ENCODE data around the gene LRPAP1. TPM values are rescaled to one million over a fixed set of nuclear protein-coding genes. Genes with fewer than 3 reads are reported as not detected.
"Not testable (repeated sequence)": the region's sequence is repeated elsewhere in the genome, so short reads cannot be mapped to it uniquely, and the experiment has no call there.

Gene LRPAP1
- total RNA-seq, 2 donors from 2014 or later, result 157 to 214 TPM

DNA sequence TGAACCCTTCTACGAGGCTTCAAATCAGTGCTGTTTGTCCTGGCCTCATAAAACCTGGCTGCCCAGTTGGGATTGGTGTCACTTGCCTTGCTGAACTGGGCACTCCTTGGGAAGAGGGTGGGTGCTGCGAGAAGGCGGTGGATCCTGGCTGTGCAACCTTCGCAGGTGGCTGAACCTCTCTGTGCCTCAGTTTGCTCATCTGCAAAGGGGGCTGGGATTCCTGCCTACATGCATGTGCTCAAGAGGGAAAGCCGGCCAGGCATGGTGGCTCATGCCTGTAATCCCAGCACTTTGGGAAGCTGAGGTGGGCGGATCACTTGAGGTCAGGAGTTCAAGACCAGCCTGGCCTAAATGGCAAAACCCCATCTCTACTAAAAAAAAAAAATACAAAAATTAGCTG, 17.8 kb upstream of the LRPAP1 start:
- H3K27me3 ChIP-seq; H3K27ac ChIP-seq; H3K36me3 ChIP-seq; DNase-seq; H3K4me1 ChIP-seq; H3K9ac ChIP-seq (ENCODE audit: low read depth in 2 of 2, low read length in 2 of 2); H3K9me3 ChIP-seq; H3K4me3 ChIP-seq; intact Hi-C loops (cut with DNase I): not testable (repeated sequence)

DNA sequence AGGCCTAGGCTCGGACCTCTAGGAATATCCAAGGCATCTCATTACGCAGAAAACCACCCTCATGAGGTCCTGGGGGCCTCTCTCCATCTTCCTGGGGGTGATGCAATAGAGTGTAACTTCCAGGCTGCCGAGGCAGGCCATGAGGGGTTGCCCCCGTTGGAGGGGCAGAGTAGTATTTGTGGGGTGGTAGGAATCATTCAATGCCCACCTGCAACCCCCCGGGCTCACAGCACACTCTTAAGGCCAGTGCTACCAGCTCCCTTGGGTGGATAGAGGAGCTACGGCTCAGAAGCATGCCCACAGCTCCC, 17.4 kb upstream of the LRPAP1 start:
- H3K4me1 ChIP-seq; H3K4me3 ChIP-seq; H3K9ac ChIP-seq (ENCODE audit: low read depth in 2 of 2, low read length in 2 of 2); H3K27ac ChIP-seq; H3K9me3 ChIP-seq; DNase-seq; H3K27me3 ChIP-seq; intact Hi-C loops (cut with DNase I); H3K36me3 ChIP-seq: not testable (repeated sequence)

- DNase-seq; H3K27me3 ChIP-seq; H3K9ac ChIP-seq (ENCODE audit: low read depth in 2 of 2, low read length in 2 of 2); H3K9me3 ChIP-seq; H3K4me1 ChIP-seq; H3K4me3 ChIP-seq; H3K36me3 ChIP-seq; H3K27ac ChIP-seq; intact Hi-C loops (cut with DNase I): not testable (repeated sequence)
These were observed 16.9 kb upstream of the LRPAP1 start for GRCh38 chr4:3548991-3549693.

- H3K4me1 ChIP-seq; H3K9me3 ChIP-seq; H3K36me3 ChIP-seq; intact Hi-C loops (cut with DNase I); H3K27me3 ChIP-seq; H3K27ac ChIP-seq; H3K4me3 ChIP-seq; H3K9ac ChIP-seq (ENCODE audit: low read depth in 2 of 2, low read length in 2 of 2); DNase-seq: not testable (repeated sequence)
These were observed 14.5 kb upstream of the LRPAP1 start for GRCh38 chr4:3546721-3547120.

GRCh38 chr4:3545351-3545750, 13.1 kb upstream of the LRPAP1 start:
- DNase-seq; intact Hi-C loops (cut with DNase I); H3K9me3 ChIP-seq: not testable (repeated sequence)

DNA sequence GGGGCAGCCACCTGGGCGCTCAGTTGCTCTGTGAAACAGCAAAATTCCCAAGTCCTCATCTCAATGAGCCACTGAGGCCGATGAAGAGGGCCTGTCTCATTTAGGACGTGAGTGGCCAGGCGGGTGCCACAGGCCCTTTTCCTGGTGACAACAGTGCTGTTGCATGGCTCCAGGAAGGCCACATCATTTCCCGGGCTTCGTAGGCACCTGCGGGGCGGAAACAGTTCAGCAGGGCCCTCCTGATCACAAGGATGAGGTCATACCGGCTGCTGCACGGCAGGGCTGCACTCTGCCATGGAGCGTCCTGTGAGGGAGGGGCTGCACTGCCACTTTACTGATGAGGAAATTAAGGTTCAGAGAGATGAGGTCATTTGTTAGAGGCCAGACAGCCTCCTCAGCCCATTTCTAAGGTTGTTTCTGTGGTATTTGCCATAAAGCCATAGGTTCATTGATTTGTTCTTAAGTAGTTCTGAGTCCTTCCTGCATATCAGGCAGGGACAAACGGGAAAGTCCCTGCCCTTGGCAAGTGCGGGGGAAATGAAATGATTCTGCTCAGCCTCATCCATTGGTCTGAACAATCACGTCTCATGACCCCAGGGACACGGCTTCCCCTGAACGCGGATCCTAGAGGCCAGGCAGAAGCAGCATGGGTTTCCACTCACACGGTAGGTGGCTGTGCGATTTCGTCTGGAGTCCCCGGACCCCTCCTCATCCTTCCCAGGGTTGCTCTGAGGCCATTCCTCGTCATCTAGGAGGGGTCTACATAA, 12.2 kb upstream of the LRPAP1 start:
- H3K4me3 ChIP-seq; intact Hi-C loops (cut with DNase I); DNase-seq; H3K27me3 ChIP-seq; H3K27ac ChIP-seq; H3K9ac ChIP-seq (ENCODE audit: low read depth in 2 of 2, low read length in 2 of 2); H3K36me3 ChIP-seq; H3K4me1 ChIP-seq; H3K9me3 ChIP-seq: not testable (repeated sequence)

More at GRCh38 chr4:3545351-3545750, 13.1 kb upstream of the LRPAP1 start:
- H3K4me1 ChIP-seq; H3K36me3 ChIP-seq; H3K9ac ChIP-seq (ENCODE audit: low read depth in 2 of 2, low read length in 2 of 2); H3K27ac ChIP-seq; H3K4me3 ChIP-seq; H3K27me3 ChIP-seq: not testable (repeated sequence)

- H3K9me3 ChIP-seq; DNase-seq; H3K9ac ChIP-seq (ENCODE audit: low read depth in 2 of 2, low read length in 2 of 2); H3K4me3 ChIP-seq; H3K27me3 ChIP-seq; H3K4me1 ChIP-seq; intact Hi-C loops (cut with DNase I); H3K27ac ChIP-seq; H3K36me3 ChIP-seq: not testable (repeated sequence)
These were observed 11.2 kb upstream of the LRPAP1 start for GRCh38 chr4:3543415-3543814.

DNA sequence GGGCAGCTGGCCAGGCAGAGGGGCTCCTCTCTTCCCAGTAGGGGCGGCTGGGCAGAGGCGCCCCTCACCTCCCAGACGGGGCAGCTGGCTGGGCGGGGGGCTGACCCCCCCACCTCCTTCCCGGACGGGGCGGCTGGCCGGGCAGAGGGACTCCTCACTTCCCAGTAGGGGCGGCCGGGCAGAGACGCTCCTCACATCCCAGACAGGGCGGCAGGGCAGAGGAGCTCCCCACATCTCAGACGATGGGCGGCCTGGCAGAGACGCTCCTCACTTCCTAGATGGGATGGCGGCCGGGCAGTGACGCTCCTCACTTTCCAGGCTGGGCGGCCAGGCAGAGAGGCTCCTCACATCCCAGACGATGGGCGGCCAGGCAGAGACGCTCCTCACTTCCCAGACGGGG, 6.7 kb upstream of the LRPAP1 start:
- H3K9me3 ChIP-seq; H3K4me3 ChIP-seq; DNase-seq; intact Hi-C loops (cut with DNase I); H3K4me1 ChIP-seq; H3K9ac ChIP-seq (ENCODE audit: low read depth in 2 of 2, low read length in 2 of 2); H3K27ac ChIP-seq; H3K27me3 ChIP-seq; H3K36me3 ChIP-seq: not testable (repeated sequence)

DNA sequence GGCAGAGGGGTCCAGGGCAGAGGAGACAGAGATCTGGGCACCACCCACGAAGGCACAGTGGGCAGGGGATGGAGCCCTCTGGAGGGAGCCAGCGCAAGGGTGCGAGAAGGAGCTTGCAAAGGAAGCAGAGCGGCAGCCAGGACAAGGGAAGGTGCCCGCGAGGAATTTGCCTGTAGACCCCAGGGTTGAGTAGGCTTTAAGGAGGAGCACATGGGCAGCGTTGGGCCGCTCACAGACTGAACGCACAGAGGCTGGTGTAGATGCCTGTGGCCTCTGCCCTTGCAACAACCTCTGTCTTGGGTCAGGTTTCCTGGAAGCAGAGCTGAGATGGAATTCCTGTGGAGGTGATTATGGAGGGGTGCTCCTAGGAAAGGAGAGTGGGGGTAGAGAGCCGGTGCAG, 3.6 kb upstream of the LRPAP1 start:
- H3K27ac ChIP-seq; intact Hi-C loops (cut with DNase I); H3K9me3 ChIP-seq; H3K4me1 ChIP-seq; DNase-seq; H3K9ac ChIP-seq (ENCODE audit: low read depth in 2 of 2, low read length in 2 of 2); H3K27me3 ChIP-seq; H3K4me3 ChIP-seq; H3K36me3 ChIP-seq: not testable (repeated sequence)

DNA sequence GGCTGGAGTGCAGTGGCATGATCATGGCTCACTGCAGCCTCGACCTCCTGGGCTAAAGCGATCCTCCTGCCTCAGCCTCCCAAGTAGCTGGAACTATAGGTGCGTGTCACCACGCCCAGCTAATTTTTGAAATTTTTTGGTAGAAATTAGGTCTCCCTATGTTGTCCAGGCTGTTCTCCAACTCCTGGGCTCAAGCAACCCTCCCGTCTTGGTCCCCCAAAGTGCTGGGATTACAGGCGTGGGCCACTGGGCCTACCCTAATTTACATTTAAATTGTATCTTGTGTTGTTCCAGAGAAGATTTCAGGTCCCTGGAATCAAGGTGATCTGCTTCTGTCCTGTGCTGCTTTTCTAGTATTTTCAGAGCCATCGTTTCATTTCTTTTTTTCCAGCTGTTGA, 1.2 kb upstream of the LRPAP1 start:
- no peaks in the 10 kb centered on the region for H3K9me3 ChIP-seq
- H3K4me1 ChIP-seq, result peaks cover 12% of the 10 kb centered on the region
- H3K36me3 ChIP-seq, result no peaks in the 10 kb centered on the region
- H3K27ac ChIP-seq, result no peak overlapping the region
- no peak for TF ChIP-seq CTCF (IDR thresholded peaks at IDR 0.05)
- H3K27me3 ChIP-seq, result no peaks in the 10 kb centered on the region
- no peak overlapping the region for H3K9ac ChIP-seq (ENCODE audit: low read depth in 2 of 2, low read length in 2 of 2)
- intact Hi-C loops (cut with DNase I), result no loop called here
- H3K4me3 ChIP-seq, result no peak overlapping the region
- no peak for DNase-seq
